GM20000 (cell line): Measurements from ENCODE around the gene GHRH.

Experiments used
- DNase-seq: peaks from one replicate; pipeline ENCODE4 v3.0.0; 2012; ENCODE audit warnings: low spot score
- CTCF ChIP-seq: IDR thresholded peaks from 2 replicates; pipeline ENCODE4 v1.5.1; 2012; ENCODE audit warnings: mild to moderate bottlenecking, control low read depth; ENCODE audit errors: extremely low read depth, missing control alignments

GHRH gene

DNA sequence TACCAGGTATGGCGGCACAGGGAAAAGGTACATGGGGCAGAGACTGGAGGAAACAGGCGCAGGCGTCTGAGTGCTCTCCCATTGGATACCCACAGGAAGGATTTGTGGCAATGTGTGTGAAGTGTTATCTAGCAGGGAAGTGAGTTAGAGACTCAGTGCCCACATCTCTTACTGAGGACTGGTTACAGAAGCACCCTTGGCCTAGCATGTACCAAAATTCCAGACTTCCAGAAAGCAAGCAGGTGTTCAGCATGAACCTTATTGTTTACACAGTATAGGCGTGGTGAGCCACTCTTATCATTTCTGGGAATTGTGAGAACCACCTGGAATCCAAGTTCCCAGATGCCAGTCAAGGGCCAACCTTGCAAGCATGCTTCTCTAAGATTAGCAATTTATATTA lies 42.0 kb upstream of the GHRH start:
- TF ChIP-seq CTCF, result no peak
- no peak for DNase-seq

DNA sequence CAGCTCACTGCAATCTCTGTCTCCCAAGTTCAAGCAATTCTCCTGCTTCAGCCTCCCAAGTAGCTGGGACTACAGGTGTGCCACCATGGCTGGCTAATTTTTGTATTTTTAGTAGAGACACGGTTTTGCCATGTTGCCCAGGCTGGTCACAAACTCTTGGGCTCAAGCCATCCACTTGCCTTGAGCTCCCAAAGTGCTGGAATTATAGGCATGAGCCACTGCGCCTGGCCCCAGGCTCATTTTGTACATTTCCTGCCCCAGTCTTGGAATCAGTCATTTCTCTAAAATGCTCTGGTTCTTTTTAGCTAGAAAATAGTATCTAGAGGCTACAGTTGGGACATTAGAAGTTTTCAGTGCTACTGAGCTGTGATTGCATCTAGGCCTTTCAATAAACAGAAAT lies 41.4 kb upstream of the GHRH start:
- no peak for TF ChIP-seq CTCF
- DNase-seq, result no peak

- TF ChIP-seq CTCF, result no peak
- no peak for DNase-seq
Measured at GRCh38 chr20:37301558-37301957, 39.9 kb upstream of the GHRH start.

GRCh38 chr20:37301120-37301519 lies 39.5 kb upstream of the GHRH start:
- TF ChIP-seq CTCF, result no peak
- no peak for DNase-seq

DNA sequence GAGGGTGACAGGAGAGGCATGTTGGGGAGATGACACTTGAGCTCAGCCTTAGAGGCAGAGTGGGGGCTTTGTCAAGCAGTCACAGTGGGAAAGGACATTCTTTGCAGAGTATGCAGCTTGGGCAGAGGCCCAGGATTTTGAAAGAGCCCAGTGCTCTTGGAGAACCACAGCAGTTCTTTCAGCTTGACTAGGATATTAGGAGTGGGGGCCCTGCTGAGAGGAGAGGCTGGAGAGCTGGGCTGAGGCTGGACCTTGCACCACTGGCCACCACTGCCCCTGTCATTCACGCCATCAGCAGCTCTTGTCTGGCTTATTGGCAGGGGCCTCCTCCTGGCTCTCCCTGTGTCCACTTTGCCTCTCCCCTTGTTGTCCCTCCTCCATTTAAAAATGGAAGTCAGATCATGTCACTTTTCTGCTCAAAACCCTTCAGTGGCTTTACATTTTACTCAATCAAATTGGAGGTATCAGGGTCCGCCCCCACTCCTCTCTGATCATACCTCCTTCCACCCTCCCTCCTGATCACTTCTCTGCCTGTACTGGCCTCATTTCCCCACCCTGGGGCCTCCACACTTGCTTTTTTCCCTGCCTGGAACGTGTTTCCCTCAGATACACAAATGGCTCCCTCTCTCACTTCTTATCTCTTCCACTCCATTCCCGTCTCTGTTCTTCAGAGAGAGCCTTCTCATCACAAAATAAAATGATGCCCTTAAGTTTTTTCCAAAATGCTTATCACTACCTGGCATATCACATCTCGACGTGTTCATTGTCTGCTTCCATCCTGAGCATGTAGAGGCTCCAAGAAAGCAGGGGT lies 38.3 kb upstream of the GHRH start:
- TF ChIP-seq CTCF, result no peak
- DNase-seq, result no peak

DNA sequence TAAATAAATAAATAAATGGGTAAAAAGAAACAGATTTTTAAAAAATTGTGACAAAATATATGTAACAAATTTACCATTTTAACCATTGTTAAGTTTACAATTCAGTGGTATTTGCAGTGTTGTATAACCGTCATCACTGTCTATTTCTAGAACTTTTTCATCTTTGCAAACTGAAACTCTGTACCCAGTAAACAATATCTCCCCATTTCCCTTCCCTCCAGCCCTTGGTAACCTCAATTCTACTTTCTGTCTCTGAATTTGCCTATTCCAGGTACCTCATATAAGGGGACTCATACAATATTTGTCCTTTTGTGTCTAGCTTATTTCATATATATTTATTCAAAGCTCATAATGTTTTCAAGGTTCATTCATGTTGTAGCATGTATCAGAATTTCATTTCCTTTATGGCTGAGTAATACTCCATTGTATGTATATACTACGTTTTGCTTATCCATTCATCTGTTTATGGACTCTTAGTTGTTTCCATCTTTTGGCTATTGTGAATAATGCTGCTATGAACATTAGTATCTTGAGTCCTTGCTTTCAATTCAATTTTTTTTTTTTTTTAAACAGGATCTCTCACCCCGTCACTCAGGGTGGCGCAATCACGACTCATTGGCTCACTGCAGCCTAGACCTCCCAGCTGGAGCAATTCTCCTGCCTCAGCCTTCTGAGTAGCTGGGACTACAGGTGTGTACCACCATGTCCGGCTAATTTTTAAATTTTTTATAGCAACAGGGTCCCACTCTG lies 36.8 kb upstream of the GHRH start:
- TF ChIP-seq CTCF, result no peak
- no peak for DNase-seq

GRCh38 chr20:37297066-37297736 lies 35.6 kb upstream of the GHRH start:
- TF ChIP-seq CTCF, result no peak
- no peak for DNase-seq
